PC-9 (cell line): ENCODE results near the gene SLMAP. TPM values are rescaled to one million over a fixed set of nuclear protein-coding genes. Genes with fewer than 3 reads are reported as not detected.

ENCODE experiments used
- BruUV-seq: library from RNA; stranded (reverse); fragments of 400-500 nt; replicated peaks from 2 replicates; lab custom pipeline; 2021; lab: Mats Ljungman, UMichigan
- CTCF ChIA-PET: fragments of 300-600 bp; sonication (Branson Sonifier 250); formaldehyde crosslinking; loops from one replicate; lab custom pipeline; 2022; ENCODE audit warnings: antibody characterized with exemption; lab: Charles Lee
- POLR2A ChIA-PET: fragments of 300-600 bp; sonication (Branson Sonifier 250); formaldehyde crosslinking; loops from one replicate; lab custom pipeline; 2022; ENCODE audit warnings: antibody characterized with exemption; ENCODE audit not compliant: unreplicated experiment; lab: Charles Lee
- DNase-seq, 2 experiments: peaks; one replicate each; pipeline versions ENCODE4 v3.0.0 to v3.0.0-alpha.2; 2015 to 2022; ENCODE audit warnings: mixed read lengths in 1 of 2
- H2AFZ ChIP-seq: fragments of 200-600 bp; sonication (generic); 2 replicates; pipeline ENCODE4 v1.8.1; 2017; ENCODE audit warnings: antibody characterized with exemption
- H3F3A ChIP-seq: fragments of 200-600 bp; sonication (generic); 2 replicates; pipeline ENCODE4 v1.8.1; 2017; ENCODE audit warnings: antibody characterized with exemption, mild to moderate bottlenecking, low read depth; ENCODE audit not compliant: insufficient read depth
- H3K27ac ChIP-seq: fragments of 200-600 bp; sonication (generic); 2 replicates; pipeline ENCODE4 v1.6.1; 2016; ENCODE audit warnings: mixed run types
- H3K27me3 ChIP-seq: fragments of 200-600 bp; sonication (generic); 2 replicates; pipeline ENCODE4 v1.6.1; 2016; ENCODE audit warnings: low read depth, mixed run types; ENCODE audit not compliant: insufficient read depth
- H3K36me3 ChIP-seq: fragments of 200-600 bp; sonication (generic); 2 replicates; pipeline ENCODE4 v1.6.1; 2016; ENCODE audit warnings: low read depth, mixed run types
- H3K4me1 ChIP-seq: fragments of 200-600 bp; sonication (generic); replicated peaks from 2 replicates; pipeline ENCODE4 v1.6.1; 2016; ENCODE audit warnings: mixed run types; ENCODE audit not compliant: insufficient read depth
- H3K4me2 ChIP-seq: fragments of 200-600 bp; sonication (generic); 2 replicates; pipeline ENCODE4 v1.6.1; 2017; ENCODE audit warnings: mixed run types
- H3K4me3 ChIP-seq: fragments of 200-600 bp; sonication (generic); 2 replicates; pipeline ENCODE4 v1.6.1; 2016; ENCODE audit warnings: mixed run types
- H3K79me2 ChIP-seq: fragments of 200-600 bp; sonication (generic); 2 replicates; pipeline ENCODE4 v1.6.1; 2017; ENCODE audit warnings: low read depth, mixed run types
- H3K9me2 ChIP-seq: fragments of 200-600 bp; sonication (generic); 2 replicates; pipeline ENCODE4 v1.8.1; 2017; ENCODE audit warnings: mild to moderate bottlenecking; ENCODE audit not compliant: insufficient read depth
- H3K9me3 ChIP-seq: fragments of 200-600 bp; sonication (generic); 2 replicates; pipeline ENCODE4 v1.8.1; 2016; ENCODE audit warnings: low read depth; ENCODE audit not compliant: insufficient read depth
- H4K20me1 ChIP-seq: fragments of 200-600 bp; sonication (generic); 2 replicates; pipeline ENCODE4 v1.8.1; 2017; ENCODE audit not compliant: insufficient read depth
- EZH2 ChIP-seq: fragments of 200-600 bp; sonication (generic); IDR thresholded peaks from 2 replicates; pipeline ENCODE4 v1.8.0; 2017; ENCODE audit warnings: antibody characterized with exemption, low read depth
- intact Hi-C: fragments of 100-400 bp; cut with micrococcal nuclease; formaldehyde crosslinking; loops from one replicate; pipeline ENCODE4 v1.10.0; 2022; ENCODE audit not compliant: unreplicated experiment
- total RNA-seq: library from RNA; stranded (reverse); gene quantifications from 2 replicates; pipeline ENCODE4 v1.2.3, GENCODE V29; 2021
- TF ChIP-seq, protein P1 (sequence below): fragments of 200-600 bp; sonication (generic); conservative IDR thresholded peaks from 2 replicates; pipeline ENCODE4 v1.6.1; 2017; ENCODE audit warnings: mixed run types, antibody characterized with exemption, mild to moderate bottlenecking, moderate library complexity

SLMAP gene
- total RNA-seq, 1 experiment from 2014 or later, result 119 TPM

DNA sequence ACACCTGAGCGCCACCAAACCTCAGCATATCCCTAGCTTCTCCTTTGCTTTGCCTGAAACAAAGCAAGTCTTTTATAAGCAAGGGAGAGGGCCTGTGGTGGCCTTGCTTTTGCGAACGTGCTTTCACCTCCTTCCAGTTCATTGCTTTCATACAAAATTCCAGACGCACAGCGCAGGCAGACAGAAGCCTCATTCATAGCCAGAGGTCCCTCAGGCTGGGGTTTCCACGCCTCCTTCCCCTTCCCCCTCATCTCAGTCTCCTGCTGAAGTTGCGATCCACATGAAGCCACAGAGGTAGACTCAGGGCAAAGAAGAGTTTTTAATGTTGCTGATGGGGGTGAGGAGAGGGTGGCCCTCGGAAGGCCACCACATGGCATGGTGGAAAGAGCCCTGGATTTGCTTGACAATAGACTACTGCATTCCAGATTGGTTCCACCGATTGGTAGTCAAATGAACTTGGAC is 192.7 kb downstream of the SLMAP start:
- CTCF ChIA-PET, result interaction anchor here (0.6 kb wide), 1 partner anchor 544 kb away, joined by 5 read pairs; no protein-coding TSS in a partner anchor

DNA sequence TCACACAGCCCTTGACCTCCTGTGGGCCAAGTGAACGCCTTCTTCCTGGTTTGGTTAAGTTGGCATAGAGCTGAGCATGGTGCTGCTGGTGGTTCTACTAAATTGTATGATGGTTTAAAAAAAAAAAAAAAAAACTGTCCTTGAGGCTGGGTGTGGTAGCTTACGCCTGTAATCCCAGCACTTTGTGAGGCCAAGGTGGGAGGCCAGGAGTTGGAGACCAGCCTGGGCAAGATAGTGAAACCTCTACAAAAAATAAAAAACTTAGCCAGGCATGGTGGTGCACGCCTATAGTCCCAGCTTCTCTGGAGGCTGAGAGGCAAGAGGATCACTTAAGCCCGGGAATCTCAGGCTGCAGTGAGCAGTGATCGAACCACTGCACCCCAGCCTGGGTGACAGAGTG is 193.2 kb downstream of the SLMAP start:
- H3K36me3 ChIP-seq, result no peaks in the 10 kb centered on the region
- ChIA-PET CTCF (interaction anchor here (0.6 kb wide), 2 partner anchors 93 to 543 kb away, joined by 3 to 5 read pairs; no protein-coding TSS in a partner anchor), POLR2A (interaction anchor here (0.6 to 0.8 kb wide), 2 partner anchors 100 to 181 kb away, joined by 4 to 7 read pairs; no protein-coding TSS in a partner anchor)
- no peaks in the 10 kb centered on the region for H3K9me3 ChIP-seq
- BruUV-seq, result no TSS peak
- H4K20me1 ChIP-seq, result no peaks in the 10 kb centered on the region
- no peaks in the 10 kb centered on the region for H3K79me2 ChIP-seq
- H3K9me2 ChIP-seq, result no peaks in the 10 kb centered on the region
- H3K4me3 ChIP-seq, result no peak overlapping the region
- peak overlapping the region; percentile 57 for H3K27ac ChIP-seq
- DNase-seq, result no peak
- peaks cover 37% of the 10 kb centered on the region for H3K4me1 ChIP-seq
- peaks cover 9% of the 10 kb centered on the region for H3F3A ChIP-seq
- no peak overlapping the region for H2AFZ ChIP-seq
- intact Hi-C loops, result no loop called here
- peak overlapping the region; percentile 37; the same call in 1 of the 2 replicates for H3K4me2 ChIP-seq
- no peak for TF ChIP-seq EZH2
- TF ChIP-seq, protein P1, sequence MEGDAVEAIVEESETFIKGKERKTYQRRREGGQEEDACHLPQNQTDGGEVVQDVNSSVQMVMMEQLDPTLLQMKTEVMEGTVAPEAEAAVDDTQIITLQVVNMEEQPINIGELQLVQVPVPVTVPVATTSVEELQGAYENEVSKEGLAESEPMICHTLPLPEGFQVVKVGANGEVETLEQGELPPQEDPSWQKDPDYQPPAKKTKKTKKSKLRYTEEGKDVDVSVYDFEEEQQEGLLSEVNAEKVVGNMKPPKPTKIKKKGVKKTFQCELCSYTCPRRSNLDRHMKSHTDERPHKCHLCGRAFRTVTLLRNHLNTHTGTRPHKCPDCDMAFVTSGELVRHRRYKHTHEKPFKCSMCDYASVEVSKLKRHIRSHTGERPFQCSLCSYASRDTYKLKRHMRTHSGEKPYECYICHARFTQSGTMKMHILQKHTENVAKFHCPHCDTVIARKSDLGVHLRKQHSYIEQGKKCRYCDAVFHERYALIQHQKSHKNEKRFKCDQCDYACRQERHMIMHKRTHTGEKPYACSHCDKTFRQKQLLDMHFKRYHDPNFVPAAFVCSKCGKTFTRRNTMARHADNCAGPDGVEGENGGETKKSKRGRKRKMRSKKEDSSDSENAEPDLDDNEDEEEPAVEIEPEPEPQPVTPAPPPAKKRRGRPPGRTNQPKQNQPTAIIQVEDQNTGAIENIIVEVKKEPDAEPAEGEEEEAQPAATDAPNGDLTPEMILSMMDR, result no peak
- no peaks in the 10 kb centered on the region for H3K27me3 ChIP-seq

More for the DNA sequence above, 192.7 kb downstream of the SLMAP start:
- no peaks in the 10 kb centered on the region for H3K79me2 ChIP-seq
- H3F3A ChIP-seq, result peaks cover 9% of the 10 kb centered on the region
- TF ChIP-seq, protein P1, result no peak
- TF ChIP-seq EZH2, result no peak
- no peaks in the 10 kb centered on the region for H3K9me2 ChIP-seq
- H3K36me3 ChIP-seq, result no peaks in the 10 kb centered on the region
- H3K4me3 ChIP-seq, result no peak overlapping the region
- no peak overlapping the region for H3K27ac ChIP-seq
- peaks cover 37% of the 10 kb centered on the region for H3K4me1 ChIP-seq
- intact Hi-C loops, result no loop called here
- no peak overlapping the region for H3K4me2 ChIP-seq
- no peak for DNase-seq
- POLR2A ChIA-PET, result interaction anchor here (0.8 kb wide), 1 partner anchor 182 kb away, joined by 7 read pairs; no protein-coding TSS in a partner anchor
- no peaks in the 10 kb centered on the region for H3K9me3 ChIP-seq
- no TSS peak for BruUV-seq
- no peaks in the 10 kb centered on the region for H4K20me1 ChIP-seq
- H2AFZ ChIP-seq, result no peak overlapping the region
- H3K27me3 ChIP-seq, result no peaks in the 10 kb centered on the region

DNA sequence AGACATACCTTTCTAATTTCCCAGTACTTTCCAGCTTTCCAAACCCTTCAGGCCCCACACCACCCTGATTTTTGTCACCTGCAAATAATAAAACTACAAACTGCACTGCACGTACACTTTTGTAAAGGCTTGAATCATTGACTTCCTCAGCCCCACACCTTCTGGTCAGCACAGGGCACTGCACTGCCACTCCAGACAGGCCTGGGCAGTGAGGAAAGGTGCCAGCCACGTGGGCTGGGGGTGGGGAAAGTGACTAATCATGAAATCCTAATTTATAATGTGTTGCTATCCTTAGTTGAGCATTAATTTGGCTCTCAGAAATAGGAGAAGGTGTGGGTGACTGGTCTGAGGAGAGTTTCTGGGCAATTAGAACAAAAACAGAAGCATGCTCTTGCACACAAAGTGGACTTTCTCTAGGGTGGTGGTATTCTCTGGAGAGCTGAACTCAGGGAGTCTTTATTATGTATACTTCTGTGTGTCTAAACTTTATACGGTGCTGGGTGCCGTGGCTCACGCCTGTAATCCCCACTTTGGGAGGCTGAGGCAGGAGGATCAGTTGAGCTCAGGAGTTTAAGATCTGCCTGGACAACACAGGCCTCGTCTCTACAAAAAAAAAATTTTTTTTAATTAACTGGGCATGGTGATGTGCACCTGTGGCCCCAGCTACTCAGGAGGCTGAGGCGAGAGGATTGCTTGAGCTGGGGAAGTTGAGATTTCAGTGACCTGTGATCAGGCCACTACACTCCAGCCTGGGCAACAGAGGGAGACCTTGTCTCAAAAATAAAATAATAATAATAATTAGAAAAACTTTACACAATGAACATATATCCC is 193.9 kb downstream of the SLMAP start:
- no peaks in the 10 kb centered on the region for H4K20me1 ChIP-seq
- H3K9me3 ChIP-seq, result no peaks in the 10 kb centered on the region
- H3K27ac ChIP-seq, result peak overlapping the region; percentile 57
- BruUV-seq, result no TSS peak
- no peak overlapping the region for H2AFZ ChIP-seq
- H3K27me3 ChIP-seq, result no peaks in the 10 kb centered on the region
- no peak overlapping the region for H3K4me3 ChIP-seq
- H3K4me2 ChIP-seq, result peak overlapping the region; percentile 37
- ChIA-PET POLR2A (interaction anchor here (0.6 to 0.8 kb wide), 2 partner anchors 99 to 181 kb away, joined by 4 to 7 read pairs; no protein-coding TSS in a partner anchor), CTCF (interaction anchor here (0.6 to 0.7 kb wide), 2 partner anchors 8 to 94 kb away, joined by 3 to 4 read pairs; no protein-coding TSS in a partner anchor)
- peaks cover 37% of the 10 kb centered on the region for H3K4me1 ChIP-seq
- H3K79me2 ChIP-seq, result no peaks in the 10 kb centered on the region
- H3K36me3 ChIP-seq, result no peaks in the 10 kb centered on the region
- TF ChIP-seq, protein P1, result peak; percentile 37
- no peak for TF ChIP-seq EZH2
- intact Hi-C loops, result loop anchor here (10.0 kb wide), 1 partner anchor 55 kb away; the partner anchor contains the start of gene FLNB
- H3F3A ChIP-seq, result peaks cover 14% of the 10 kb centered on the region
- DNase-seq, result peak; percentile 54 to 66
- no peaks in the 10 kb centered on the region for H3K9me2 ChIP-seq
